Astrocyte (in vitro differentiated cells and primary cell): ENCODE measurements around the gene UCN2. TPM values are rescaled to one million over a fixed set of nuclear protein-coding genes. Genes with fewer than 3 reads are reported as not detected.

Source experiments
- DNase-seq: peaks from one replicate; pipeline ENCODE4 v3.0.0-alpha.2; 2010; ENCODE audit warnings: low read depth
- FAIRE-seq: peaks from 2 replicates; lab custom pipeline; 2011; peaks lifted over from hg19 to GRCh38; lab: Jason Lieb, UNC
- H2AFZ ChIP-seq: 2 replicates; pipeline ENCODE4 v1.6.0; 2012; ENCODE audit warnings: low read depth, low read length, inconsistent platforms
- H3K27ac ChIP-seq: 2 replicates; pipeline ENCODE4 v1.5.1; 2011; ENCODE audit warnings: low read depth, low read length, inconsistent platforms
- H3K27me3 ChIP-seq: 2 replicates; pipeline ENCODE4 v1.6.0; 2011; ENCODE audit warnings: low read length, inconsistent platforms; ENCODE audit not compliant: insufficient read depth
- H3K36me3 ChIP-seq: 2 replicates; pipeline ENCODE4 v1.5.1; 2011; ENCODE audit warnings: low read length, inconsistent platforms; ENCODE audit not compliant: insufficient read depth
- H3K4me1 ChIP-seq: 2 replicates; pipeline ENCODE4 v1.5.1; 2011; ENCODE audit warnings: low read length, inconsistent platforms; ENCODE audit not compliant: insufficient read depth
- H3K4me2 ChIP-seq: 2 replicates; pipeline ENCODE4 v1.6.0; 2012; ENCODE audit warnings: low read length, inconsistent platforms
- H3K4me3 ChIP-seq: 2 replicates; pipeline ENCODE4 v1.5.1; 2011; ENCODE audit warnings: low read depth, mild to moderate bottlenecking, low read length, inconsistent platforms; ENCODE audit not compliant: insufficient read depth
- H3K79me2 ChIP-seq: 2 replicates; pipeline ENCODE4 v1.6.0; 2012; ENCODE audit warnings: mild to moderate bottlenecking, low read length, inconsistent platforms; ENCODE audit not compliant: insufficient read depth
- H3K9ac ChIP-seq: 2 replicates; pipeline ENCODE4 v1.6.0; 2012; ENCODE audit warnings: mild to moderate bottlenecking, low read length, inconsistent platforms
- H3K9me3 ChIP-seq: 2 replicates; pipeline ENCODE4 v1.5.1; 2012; ENCODE audit warnings: low read depth, mild to moderate bottlenecking, low read length, inconsistent platforms; ENCODE audit not compliant: insufficient read depth
- H4K20me1 ChIP-seq: 2 replicates; pipeline ENCODE4 v1.6.0; 2012; ENCODE audit warnings: low read length, inconsistent platforms; ENCODE audit not compliant: insufficient read depth
- H3K27ac Mint-ChIP-seq: one replicate; pipeline ENCODE4 v1.8.0; 2021; ENCODE audit warnings: mild to moderate bottlenecking, mixed read lengths; ENCODE audit not compliant: unreplicated experiment
- H3K27me3 Mint-ChIP-seq: one replicate; pipeline ENCODE4 v1.8.0; 2021; ENCODE audit warnings: low read depth, mixed read lengths; ENCODE audit not compliant: unreplicated experiment
- H3K36me3 Mint-ChIP-seq: one replicate; pipeline ENCODE4 v1.8.0; 2021; ENCODE audit warnings: low read depth, mixed read lengths; ENCODE audit not compliant: unreplicated experiment
- H3K4me1 Mint-ChIP-seq: one replicate; pipeline ENCODE4 v1.8.0; 2021; ENCODE audit warnings: low read depth, mixed read lengths; ENCODE audit not compliant: unreplicated experiment
- H3K4me3 Mint-ChIP-seq: one replicate; pipeline ENCODE4 v1.8.0; 2021; ENCODE audit warnings: mild to moderate bottlenecking, moderate library complexity, mixed read lengths; ENCODE audit not compliant: unreplicated experiment
- H3K9me3 Mint-ChIP-seq: one replicate; pipeline ENCODE4 v1.8.0; 2021; ENCODE audit warnings: mild to moderate bottlenecking, mixed read lengths; ENCODE audit not compliant: unreplicated experiment
- CTCF ChIP-seq: IDR thresholded peaks from 2 replicates; pipeline ENCODE4 v1.5.1; 2011; ENCODE audit warnings: low read depth, mild to moderate bottlenecking, inconsistent platforms, low read length, moderate library complexity; ENCODE audit not compliant: insufficient read depth
- EZH2 ChIP-seq: IDR thresholded peaks from 2 replicates; pipeline ENCODE4 v1.6.1; 2012; ENCODE audit warnings: mild to moderate bottlenecking, low read length, inconsistent platforms; ENCODE audit not compliant: insufficient read depth
- total RNA-seq: library from RNA; stranded (reverse); gene quantifications from 2 replicates; pipeline ENCODE4 v1.2.1, GENCODE V29; 2021

UCN2 gene
- total RNA-seq, 1 donor from 2014 or later = 3.3 TPM

GRCh38 chr3:48596676-48597407 lies 33.3 kb upstream of the UCN2 start:
- Histone ChIP-seq H3K27ac (peak overlapping the region; percentile 92), H3K4me3 (no peak overlapping the region), H3K4me2 (no peak overlapping the region), H2AFZ (no peak overlapping the region), H3K9ac (peak overlapping the region; percentile 86), H3K27me3 (no peaks in the 10 kb centered on the region), H3K79me2 (peaks cover 38% of the 10 kb centered on the region), H3K4me1 (peaks cover 75% of the 10 kb centered on the region), H3K36me3 (peaks cover 22% of the 10 kb centered on the region), H4K20me1 (peaks cover 14% of the 10 kb centered on the region), H3K9me3 (no peaks in the 10 kb centered on the region)
- no peak for TF ChIP-seq CTCF
- H3K36me3 Mint-ChIP-seq = peaks cover 20% of the 10 kb centered on the region
- H3K27me3 Mint-ChIP-seq = no peaks in the 10 kb centered on the region
- FAIRE-seq (no peak), DNase-seq (no peak)
- peak overlapping the region; percentile 30 for H3K4me3 Mint-ChIP-seq
- H3K9me3 Mint-ChIP-seq = peaks cover 2% of the 10 kb centered on the region
- peaks cover 48% of the 10 kb centered on the region for H3K4me1 Mint-ChIP-seq
- H3K27ac Mint-ChIP-seq = peak overlapping the region; percentile 89

DNA sequence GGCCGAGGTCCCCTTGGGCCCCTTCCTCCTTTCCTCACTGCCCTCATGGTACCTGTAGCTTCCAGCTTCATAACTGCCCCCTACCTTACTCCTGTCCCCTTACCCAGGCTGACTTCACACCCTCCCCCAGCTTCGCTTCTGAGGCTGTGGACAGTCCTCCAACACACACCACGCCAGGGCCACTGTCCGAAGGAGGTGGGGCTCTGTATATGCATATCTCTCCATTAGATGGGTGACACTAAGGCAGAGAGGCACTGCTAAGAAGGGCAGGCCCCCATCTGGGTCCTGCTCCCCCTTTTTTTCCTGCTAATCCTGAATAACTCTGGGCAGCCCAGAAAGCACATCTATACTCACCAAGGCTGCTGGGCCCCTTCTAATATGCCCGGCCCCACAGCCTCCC lies 32.6 kb upstream of the UCN2 start:
- Histone ChIP-seq H3K36me3 (peaks cover 16% of the 10 kb centered on the region), H3K4me2 (peak overlapping the region; percentile 89), H3K4me3 (no peak overlapping the region), H3K27ac (peak overlapping the region; percentile 92), H3K4me1 (peaks cover 75% of the 10 kb centered on the region), H2AFZ (no peak overlapping the region), H3K27me3 (no peaks in the 10 kb centered on the region), H3K79me2 (peaks cover 42% of the 10 kb centered on the region), H4K20me1 (peaks cover 19% of the 10 kb centered on the region), H3K9ac (peak overlapping the region; percentile 86), H3K9me3 (no peaks in the 10 kb centered on the region)
- H3K9me3 Mint-ChIP-seq = peaks cover 2% of the 10 kb centered on the region
- FAIRE-seq (no peak), DNase-seq (no peak)
- peaks cover 48% of the 10 kb centered on the region for H3K4me1 Mint-ChIP-seq
- TF ChIP-seq CTCF = no peak
- no peak for TF ChIP-seq EZH2
- H3K4me3 Mint-ChIP-seq = peak overlapping the region; percentile 9
- H3K27me3 Mint-ChIP-seq = no peaks in the 10 kb centered on the region
- H3K36me3 Mint-ChIP-seq = peaks cover 22% of the 10 kb centered on the region
- peak overlapping the region; percentile 89 for H3K27ac Mint-ChIP-seq

GRCh38 chr3:48595526-48596121 lies 32.0 kb upstream of the UCN2 start:
- Mint-ChIP-seq H3K27me3 (peaks cover 2% of the 10 kb centered on the region), H3K27ac (peak overlapping the region; percentile 89), H3K4me3 (no peak overlapping the region), H3K9me3 (peaks cover 2% of the 10 kb centered on the region), H3K4me1 (peaks cover 44% of the 10 kb centered on the region), H3K36me3 (peaks cover 27% of the 10 kb centered on the region)
- Histone ChIP-seq H3K27ac (peak overlapping the region; percentile 92), H2AFZ (no peak overlapping the region), H3K9me3 (no peaks in the 10 kb centered on the region), H3K36me3 (peaks cover 13% of the 10 kb centered on the region), H3K27me3 (no peaks in the 10 kb centered on the region), H3K79me2 (peaks cover 46% of the 10 kb centered on the region), H3K4me3 (peak overlapping the region; percentile 58), H3K4me2 (peak overlapping the region; percentile 89), H3K4me1 (peaks cover 75% of the 10 kb centered on the region), H4K20me1 (peaks cover 25% of the 10 kb centered on the region), H3K9ac (peak overlapping the region; percentile 86)
- DNase-seq (peak; percentile 77), FAIRE-seq (peak; percentile 63)
- TF ChIP-seq CTCF (no peak), EZH2 (no peak)
